ENCODE data around the gene CUEDC2. TPM values are rescaled to one million over a fixed set of nuclear protein-coding genes. Genes with fewer than 3 reads are reported as not detected.

Gene CUEDC2
- total RNA-seq, 1 donor from 2014 or later, result 98.5 TPM

DNA sequence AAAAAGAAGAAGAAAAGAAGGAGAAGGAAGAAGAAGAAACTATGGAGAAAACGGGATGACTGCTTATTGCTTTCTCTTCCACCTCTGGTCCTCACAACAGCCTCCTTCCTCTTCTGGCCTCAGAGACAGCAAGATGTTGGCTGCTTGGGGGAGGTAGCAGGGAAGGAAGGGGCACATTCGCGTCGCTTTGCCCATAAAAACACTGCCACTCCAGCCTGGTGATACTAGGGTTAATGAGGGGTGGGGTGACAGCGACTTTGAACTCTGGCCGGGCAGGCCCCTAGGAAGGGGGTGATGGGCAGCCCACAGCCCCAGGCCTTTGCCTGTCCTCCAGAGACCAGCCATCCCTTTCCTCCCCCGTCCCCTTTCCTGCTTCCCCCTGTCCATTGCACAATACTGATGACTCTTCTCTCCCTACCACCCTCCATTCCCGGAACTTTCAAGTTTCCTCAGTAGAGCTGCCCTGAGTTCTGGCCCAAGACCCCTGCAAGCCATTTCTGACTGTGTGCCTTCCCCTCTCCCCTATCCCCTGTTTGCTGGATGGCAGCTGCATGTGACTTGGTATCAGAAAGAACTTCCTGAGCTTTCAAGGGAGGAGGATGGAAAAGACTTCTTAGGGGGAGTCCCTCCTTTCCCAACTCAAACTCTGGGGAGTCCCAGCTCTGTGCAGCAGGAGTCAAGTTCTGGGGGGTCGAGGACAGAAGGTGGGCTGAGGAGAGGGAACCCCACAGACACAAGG is 2.2 kb upstream of the CUEDC2 start:
- TF ChIP-seq, protein P1, sequence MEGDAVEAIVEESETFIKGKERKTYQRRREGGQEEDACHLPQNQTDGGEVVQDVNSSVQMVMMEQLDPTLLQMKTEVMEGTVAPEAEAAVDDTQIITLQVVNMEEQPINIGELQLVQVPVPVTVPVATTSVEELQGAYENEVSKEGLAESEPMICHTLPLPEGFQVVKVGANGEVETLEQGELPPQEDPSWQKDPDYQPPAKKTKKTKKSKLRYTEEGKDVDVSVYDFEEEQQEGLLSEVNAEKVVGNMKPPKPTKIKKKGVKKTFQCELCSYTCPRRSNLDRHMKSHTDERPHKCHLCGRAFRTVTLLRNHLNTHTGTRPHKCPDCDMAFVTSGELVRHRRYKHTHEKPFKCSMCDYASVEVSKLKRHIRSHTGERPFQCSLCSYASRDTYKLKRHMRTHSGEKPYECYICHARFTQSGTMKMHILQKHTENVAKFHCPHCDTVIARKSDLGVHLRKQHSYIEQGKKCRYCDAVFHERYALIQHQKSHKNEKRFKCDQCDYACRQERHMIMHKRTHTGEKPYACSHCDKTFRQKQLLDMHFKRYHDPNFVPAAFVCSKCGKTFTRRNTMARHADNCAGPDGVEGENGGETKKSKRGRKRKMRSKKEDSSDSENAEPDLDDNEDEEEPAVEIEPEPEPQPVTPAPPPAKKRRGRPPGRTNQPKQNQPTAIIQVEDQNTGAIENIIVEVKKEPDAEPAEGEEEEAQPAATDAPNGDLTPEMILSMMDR (conservative IDR thresholded peaks at IDR 0.05; ENCODE audit: low read depth, low read length), result no peak
- no peak for DNase-seq (ENCODE audit: low read depth)
- H3K4me3 ChIP-seq (ENCODE audit: low read depth, low read length), result peak overlapping the region; percentile 64

DNA sequence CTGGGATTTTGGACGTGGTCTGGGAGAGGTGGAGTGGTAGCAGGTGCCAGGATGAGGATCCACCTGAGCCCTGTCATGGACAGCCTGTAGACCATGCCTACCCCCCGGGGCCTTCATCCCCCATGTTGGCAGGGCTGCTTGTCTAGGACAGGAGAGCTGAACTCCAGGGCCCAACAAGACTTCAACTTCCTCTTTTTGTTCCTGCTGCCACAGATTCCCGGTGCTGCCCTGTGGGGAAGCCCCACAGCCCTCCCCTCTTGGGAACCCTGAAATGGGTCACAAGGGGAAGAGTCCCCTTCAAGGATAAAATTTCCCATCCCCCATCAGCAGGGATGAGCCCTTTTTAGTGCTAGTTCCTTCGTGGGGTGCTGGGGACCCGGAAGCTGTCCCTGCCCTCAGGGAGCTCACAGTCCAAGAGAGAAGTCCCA is 1.3 kb upstream of the CUEDC2 start:
- TF ChIP-seq, protein P1 (conservative IDR thresholded peaks at IDR 0.05; ENCODE audit: low read depth, low read length), result no peak
- no peak for DNase-seq (ENCODE audit: low read depth)
- H3K4me3 ChIP-seq (ENCODE audit: low read depth, low read length), result no peak overlapping the region

DNA sequence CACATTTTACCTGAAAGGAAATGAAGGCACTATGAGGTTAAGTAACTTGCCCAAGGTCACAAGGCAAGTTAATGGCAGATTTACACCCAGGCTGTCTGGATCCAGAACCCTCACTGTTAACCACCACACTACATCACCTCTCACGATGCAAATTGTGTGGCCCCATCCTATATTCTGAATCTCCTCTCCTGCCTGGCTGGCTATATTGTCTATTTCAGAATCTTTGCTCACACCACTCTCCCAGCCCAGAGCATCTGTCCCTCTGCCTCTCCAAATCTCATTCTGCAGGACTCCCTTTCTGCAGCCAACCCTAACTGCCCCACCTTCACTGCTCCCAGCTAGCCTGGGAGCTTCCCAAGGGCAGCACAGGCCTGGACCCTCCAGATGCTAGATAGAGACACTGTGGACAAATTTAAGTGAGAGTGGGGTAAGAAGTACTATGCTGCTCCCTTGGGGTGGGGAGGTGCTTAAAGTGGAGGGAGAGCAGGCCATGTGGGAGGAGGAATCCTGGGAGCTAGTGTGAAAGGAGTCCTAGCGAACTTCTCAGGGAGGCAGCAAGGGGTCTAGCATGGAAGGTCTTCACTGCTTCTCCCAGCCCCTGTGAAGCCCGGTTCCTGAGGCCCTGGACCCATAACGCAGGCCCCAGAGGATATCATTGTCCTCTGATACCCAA is 786 bp downstream of the CUEDC2 start:
- no peak for DNase-seq (ENCODE audit: low read depth)
- TF ChIP-seq, protein P1 (conservative IDR thresholded peaks at IDR 0.05; ENCODE audit: low read depth, low read length), result no peak

DNA sequence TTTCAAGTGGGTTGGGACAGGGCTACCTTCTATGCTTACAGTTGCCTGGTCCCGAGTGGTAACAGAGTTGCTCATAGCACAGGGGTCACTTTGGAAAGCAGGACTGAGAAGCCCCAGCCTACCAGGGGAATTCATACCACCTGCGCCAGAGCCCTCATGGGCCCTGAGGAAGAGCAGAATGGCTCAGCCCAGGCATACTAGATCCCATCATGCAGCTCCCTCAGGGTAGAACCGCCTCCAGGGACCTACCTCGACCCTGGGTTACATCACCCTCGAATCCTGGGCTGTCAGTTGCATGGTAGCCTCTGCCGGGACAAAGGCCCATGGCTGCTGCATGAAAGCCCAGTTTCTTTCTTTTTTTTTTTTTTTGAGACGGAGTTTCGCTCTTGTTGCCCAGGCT is 2.9 kb downstream of the CUEDC2 start:
- TF ChIP-seq, protein P1 (conservative IDR thresholded peaks at IDR 0.05; ENCODE audit: low read depth, low read length), result no peak
- H3K4me3 ChIP-seq (ENCODE audit: low read depth, low read length), result no peak overlapping the region
- DNase-seq (ENCODE audit: low read depth), result no peak

More for the DNA sequence above, 786 bp downstream of the CUEDC2 start:
- H3K4me3 ChIP-seq (ENCODE audit: low read depth, low read length), result peak overlapping the region; percentile 95

DNA sequence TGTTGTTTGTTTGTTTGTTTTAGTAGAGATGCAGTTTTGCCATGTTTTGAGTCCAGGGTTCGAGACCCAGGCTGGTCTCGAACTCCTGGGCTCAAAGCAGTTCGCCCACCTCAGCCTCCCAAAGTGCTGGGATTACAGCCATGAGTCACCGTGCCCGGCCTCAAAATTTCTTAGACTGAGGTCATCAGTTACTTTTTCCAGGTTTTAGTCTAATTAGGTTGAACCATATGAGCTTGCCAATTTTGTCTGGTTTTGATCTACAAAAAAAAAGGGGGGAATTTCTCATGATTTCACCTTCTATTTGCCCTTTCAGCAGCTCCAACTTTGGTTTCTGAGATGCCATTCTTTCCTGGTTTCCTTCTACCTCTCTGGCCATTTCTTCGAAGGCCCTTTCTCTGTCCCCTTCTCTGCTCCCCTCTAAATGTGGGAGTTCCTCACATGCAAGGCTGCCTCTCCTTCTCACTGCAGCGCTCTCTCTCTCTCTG is 5.5 kb downstream of the CUEDC2 start:
- H3K4me3 ChIP-seq (ENCODE audit: low read depth, low read length), result no peak overlapping the region
- DNase-seq (ENCODE audit: low read depth), result no peak
- TF ChIP-seq, protein P1 (conservative IDR thresholded peaks at IDR 0.05; ENCODE audit: low read depth, low read length), result no peak

DNA sequence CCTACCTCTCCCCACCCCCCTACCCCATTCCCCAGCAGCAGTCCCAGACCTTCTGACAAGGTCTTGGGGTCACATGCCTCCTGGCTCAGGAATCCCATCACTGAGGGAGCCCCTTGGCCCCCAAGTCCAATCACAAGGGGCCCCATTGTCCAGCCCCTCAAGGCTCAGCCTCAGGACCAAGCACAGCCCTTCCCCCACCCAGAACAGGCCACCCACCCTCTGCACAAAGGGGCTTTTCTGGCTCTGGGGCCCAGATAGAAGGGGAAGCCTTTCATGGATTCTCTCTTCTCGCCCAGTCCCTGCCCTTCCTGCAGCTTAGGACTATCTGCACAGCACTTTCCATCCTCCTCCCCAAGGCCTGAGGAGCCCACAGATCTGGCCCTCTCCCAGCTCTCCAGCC is 6.9 kb downstream of the CUEDC2 start:
- DNase-seq (ENCODE audit: low read depth), result no peak
- TF ChIP-seq, protein P1 (conservative IDR thresholded peaks at IDR 0.05; ENCODE audit: low read depth, low read length), result no peak
- H3K4me3 ChIP-seq (ENCODE audit: low read depth, low read length), result no peak overlapping the region
